Measurements from ENCODE around the gene CLIC1.

Gene CLIC1

DNA sequence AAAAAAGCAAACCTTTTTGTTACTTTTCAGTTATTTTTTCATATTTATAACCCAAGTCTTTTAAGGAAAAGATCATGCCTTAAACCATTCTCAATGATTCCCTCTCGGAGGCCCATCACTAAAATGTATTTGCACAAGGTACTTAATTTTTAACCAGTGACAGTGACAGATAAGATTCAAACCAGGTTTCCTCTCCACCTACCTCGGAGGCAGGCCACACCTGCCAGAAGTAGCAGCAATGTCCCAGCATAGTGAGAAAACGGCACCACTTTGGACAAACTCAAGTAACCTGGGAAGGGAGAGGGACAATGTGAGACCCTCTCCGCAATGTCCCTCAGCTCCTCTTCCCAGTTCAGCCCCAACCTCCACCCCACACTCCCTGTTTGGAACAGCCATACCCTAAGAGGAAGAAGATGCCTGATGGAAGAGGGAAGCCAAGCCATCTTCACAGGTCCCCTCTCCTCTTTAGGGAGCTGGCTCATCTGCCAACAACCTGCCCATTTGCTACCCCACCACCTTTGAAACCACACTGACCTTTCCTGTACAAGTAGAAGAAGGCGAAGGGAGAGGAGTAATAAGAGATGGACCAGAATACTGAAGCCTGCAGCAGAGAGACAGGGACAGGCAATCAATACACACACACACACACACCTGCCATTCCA is 35.5 kb downstream of the CLIC1 start:
- no peak for DNase-seq

DNA sequence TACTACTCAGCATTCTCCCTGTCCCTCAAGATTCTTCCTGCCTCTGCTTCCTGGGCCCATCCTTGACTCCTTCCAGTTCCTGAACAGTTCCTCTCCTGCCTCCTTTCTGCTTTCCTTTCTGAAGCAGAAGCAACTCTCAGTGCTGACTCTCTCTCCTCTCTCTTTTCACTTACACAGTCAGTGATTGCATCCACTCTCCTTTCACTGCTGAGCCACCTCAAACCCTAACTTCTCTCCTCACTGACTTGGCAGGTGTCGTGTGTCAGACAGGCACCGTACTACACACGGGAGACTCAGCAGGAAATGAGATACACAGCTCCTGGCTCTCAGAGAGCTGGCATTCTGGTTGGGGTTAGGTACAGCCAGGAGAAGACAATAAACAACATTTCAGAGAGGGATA is 38.8 kb downstream of the CLIC1 start:
- DNase-seq = no peak

DNA sequence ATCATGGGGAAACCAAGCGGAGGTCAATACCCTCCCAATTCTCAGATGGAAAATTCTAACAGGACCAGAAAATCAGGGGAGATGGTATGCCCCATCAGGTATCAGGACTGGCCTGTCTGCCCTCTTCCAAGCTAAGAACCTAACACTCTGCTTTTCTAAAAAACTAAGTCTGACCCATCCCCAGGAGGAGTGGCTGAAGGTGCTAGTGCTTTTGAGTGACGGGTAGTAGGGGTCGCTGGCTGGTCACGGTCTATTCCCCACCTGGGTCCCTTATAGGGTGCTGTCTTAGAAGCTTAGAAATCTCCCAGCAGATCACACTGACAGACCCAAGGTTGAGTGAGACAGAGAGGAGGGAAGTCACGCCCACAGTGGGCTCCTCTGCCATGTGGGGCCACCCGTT is 42.8 kb downstream of the CLIC1 start:
- DNase-seq = no peak

DNA sequence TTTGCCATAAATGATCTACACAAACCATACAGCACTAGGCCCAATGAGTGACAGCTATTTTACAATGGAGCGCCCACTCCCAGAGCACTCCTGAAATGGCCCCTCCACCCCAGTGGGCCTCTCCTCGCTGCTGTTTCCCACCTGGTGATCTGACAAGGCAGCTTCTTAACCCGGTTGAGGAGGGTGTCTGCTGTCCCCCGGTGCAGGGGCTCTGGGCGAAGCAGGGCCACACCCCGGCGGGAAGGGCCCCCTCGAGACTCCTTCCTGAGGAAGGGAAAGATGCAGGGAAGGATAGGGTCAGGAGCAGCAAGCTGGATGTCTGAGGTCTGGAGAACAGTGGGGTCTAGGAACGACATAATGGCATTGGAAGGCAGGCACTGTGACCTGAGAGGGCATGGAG is 43.4 kb downstream of the CLIC1 start:
- no peak for DNase-seq

DNA sequence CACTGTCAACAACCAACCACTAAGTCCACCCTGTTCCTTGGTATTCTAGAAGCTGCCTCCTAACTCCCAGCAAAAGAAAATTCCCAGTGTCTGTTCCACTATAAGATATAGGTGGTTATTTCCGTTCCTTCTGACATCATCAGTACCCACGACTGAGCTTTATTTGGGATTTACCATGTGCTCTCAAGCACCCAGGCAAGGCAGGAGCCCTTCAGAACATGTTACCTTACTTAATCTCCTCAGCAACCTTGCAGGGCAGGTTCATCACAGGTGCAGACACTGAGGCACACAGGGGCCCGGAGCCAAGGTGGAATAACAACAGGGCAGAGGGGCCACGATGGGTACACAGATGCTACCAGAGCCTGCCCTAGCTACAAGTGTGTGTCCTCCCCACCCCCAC is 44.0 kb downstream of the CLIC1 start:
- DNase-seq = no peak

DNA sequence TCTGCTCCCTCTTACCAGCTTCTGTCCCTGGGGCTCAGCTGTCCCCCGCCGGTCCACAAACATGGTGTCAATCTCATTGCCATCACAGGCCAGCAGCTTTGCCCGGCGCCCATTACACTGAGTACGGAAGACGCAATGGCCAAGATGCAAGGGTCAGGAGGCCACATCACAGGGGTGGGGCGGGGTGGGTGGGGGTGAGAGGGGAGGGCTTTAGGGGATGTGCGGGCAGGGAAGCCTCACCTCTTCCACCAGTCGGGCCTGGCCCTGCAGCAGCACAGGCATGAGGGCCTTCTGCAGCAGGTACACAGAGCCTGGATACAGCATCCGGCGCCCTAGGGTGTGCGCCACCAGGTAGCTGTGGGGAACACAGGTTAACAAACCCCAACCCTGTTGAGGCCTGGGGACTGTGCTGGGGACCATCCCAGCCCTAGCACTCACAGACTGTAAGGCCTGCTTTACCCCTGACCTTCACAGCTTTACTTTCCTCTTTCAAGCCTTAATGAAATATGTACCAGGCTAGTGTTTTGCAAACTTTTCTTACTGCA is 44.7 kb downstream of the CLIC1 start:
- DNase-seq = no peak

DNA sequence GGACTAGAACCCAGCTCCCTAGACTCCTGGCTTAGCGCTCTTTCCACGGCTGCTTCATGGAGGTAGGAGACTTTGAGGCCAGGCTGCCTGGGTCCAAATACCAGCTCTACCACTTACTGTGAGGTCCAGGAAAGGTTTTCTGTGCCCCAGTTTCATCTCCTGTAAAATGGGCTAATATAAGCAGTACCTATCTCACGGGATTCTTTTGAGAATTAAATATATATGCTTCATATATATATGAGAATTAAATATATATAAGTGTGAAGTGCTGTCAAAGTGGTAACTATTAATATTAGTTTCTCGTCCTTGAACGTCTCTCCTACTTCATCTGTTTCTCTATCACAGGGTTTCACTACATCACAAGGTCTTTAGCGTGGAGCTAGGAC is 45.3 kb downstream of the CLIC1 start:
- no peak for DNase-seq

DNA sequence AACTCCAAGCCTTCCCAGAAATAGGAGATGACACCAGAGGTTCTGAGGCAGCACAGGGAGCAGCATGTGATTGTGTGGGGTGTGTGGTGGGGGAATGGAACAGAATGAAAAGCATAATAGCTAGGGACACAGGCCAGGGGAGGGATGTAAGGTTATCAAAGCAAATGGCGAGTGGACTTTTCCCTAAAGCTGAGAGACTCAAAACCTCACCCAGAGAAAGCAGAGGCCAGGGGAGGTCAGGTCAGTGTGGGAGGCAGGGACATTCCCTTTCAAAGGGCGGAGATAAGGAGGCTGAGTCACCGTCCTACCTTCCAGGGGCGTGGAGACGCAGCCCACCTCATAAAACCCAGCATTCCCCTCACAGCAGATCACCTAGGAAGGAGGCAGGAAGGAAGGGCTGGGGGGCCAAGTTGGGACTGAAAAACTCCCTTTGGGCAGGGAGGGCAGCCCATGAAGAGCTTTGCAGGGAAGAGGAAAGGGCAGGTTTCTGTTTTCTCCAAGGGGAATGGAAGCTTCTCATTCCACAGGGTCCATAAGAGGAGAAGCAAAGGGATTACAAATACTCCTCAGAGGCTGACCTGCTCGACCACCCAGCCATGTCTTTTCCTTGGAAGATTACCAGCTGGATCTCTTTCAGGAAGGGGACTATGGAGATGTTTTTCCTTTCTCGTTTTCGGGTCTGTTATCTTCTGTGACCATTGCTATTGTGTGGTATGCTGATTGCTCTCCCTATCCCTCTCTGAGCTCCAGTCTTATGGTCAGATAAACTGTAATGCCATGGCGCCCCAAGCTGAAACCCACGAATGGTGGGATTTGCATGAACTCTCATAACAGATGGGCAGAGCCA is 45.9 kb downstream of the CLIC1 start:
- DNase-seq = no peak

DNA sequence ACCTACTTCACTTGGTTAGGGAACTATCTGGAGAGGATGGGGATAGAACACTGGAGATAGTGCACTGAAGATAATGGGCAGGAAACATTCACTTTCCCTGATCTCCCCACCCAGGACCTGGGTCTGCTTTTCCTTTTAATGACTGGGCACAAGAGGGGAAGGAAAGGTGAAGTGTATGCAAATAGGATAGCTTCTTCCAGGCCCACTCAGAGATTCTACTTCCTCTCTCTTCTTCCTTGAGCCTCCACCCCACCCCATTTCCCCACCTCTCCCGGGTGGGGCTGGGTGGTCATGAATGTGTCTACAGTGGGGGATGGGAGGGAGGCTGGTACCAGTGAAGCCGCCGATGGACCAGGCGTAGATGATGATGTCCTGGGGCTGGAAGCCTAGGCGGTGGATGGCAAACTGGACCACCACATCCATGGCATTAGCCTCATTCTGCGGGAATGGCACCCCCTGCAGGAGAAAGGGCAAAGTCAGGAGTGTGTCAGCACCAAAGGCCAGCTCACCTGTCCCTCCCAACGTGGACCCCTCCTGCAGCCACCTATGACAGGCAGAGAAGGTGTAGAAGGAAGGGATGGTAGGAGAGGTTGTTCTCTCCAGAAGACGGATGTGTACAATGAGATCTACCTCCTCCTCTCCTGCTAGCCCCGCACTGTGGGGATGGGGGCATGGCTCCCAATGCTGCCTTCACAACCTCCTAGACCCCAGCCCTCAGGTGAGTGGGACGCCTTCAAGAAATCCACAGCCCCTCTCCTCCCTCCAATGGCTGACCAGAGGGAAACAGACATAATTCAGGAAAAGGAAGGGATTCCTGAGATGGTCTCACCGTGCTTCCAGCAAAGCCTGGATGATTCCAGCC is 46.9 kb downstream of the CLIC1 start:
- no peak for DNase-seq

DNA sequence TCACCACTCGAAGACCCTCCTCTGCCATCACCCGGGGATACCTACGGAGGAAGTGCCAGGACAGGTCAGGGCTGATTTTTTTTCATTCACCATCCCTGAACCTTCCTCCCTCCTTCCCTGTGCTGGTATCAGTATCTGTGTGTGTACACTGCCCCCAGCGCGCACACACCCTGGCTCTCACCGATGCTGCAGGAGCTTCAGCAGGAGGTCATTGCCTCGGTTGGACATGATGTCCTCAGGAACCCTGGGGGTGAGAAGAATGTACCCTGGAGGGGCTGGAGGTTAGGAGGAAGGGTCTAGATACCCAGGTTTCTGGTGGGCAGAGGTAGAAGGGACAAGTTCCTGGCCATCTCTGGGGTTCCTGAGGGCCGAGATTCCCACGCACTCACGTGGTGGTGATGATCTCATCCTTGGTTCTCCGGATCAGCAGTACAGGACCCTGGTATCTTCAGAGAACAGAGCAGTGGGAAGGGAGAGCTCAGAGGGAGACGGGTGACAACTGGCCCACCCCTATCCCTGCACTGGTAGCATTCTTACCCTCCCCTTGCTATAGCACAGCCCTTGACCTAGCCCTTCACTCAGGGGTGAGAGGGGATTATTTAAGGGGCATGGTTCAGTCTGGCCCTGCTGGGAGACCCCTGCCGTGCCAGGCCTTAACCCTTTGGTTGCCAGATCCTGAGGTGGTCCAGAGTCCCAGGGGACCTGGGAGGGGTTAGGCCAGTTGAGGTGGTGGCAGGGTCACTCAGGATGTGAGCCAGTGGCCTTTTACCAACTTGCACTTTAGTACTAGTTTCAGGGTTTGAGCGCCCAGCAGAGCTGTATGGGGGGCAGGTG is 48.3 kb downstream of the CLIC1 start:
- DNase-seq = no peak

DNA sequence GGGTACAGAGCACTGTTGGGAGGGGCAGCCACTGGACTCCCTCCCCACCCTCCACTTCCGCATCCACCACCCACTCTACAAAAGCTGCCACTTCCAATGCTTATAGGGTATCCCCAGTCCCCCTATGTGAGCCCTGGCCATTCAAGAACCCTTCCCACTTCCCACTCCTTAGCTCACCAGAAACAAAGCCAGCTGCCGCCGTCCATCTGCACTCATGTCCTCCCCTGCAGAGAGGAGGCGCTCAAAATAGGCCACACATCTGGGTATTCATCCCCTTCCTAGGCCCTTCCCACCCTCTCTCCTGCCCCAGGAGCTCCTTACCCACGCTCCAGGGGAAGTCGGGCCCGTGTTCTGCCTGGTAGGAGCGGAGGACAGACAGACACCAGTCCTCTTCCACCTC is 49.0 kb downstream of the CLIC1 start:
- no peak for DNase-seq

DNA sequence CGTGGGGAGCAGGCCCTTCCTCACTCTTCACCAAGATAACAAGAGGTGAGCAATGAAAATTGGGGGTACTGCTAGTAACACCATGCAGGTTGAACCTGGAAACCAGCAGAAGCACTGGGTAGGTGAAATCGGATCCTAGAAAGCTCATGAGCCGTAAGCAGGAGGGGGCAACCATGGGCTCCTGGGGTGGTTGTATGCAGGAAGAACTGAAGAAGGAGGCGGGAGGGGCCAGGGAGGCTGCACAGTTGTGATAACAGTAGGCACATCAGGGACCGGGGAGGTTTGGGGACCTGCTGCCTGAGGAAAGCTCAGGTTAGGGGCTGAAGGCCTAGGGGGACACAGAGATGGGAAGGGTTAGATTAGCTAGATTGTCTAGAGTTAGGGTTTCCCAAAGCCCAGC is 49.8 kb downstream of the CLIC1 start:
- DNase-seq = no peak

DNA sequence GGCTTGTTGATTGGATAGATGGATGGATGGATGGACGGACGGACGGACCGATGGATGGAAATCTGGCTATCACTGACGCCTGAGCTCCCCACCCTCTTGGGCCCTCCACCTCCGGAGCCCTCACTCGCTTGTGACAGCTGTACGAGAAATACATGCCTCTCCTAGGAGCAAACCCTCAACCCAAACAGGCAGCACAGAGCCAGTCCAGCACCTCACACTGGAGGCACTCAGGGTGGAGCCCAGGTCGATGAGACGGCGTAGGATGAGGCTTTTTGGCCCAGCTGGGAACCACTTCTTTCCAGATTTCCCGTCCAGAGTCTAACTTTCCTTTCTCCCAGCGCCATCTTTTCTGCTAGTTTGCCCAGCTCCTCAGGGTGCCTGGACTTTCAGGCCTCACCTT is 52.7 kb downstream of the CLIC1 start:
- DNase-seq = no peak

DNA sequence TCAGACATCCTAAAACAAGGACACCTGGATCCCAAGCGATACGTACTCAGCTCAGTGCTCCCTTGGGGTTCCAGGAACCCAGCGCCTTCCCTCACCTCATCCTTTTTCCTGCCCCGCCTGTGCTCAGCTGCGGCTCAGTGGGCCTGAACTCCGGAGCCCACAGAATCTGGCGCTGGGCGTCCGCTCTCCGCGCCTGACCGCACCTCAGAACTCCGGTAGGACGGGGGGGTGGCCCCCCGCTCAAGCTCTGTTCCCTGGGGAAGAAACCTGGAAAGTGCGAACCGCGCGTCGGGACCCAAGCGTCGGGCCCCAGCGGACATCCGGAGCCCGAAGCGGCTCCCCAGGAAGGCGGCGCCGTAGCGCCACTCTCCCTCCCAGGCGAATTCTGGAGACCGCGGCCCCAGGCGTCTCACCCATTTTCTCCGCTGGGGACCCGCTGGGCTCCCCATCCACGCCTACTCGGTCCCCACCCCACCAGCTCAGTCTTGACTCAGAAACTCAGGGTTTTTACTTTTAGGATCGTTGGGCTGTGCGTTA is 55.1 kb downstream of the CLIC1 start:
- DNase-seq = no peak
